Kidney epithelial cell (primary cell): Measurements from ENCODE around the gene FAM89A. TPM values are rescaled to one million over a fixed set of nuclear protein-coding genes. Genes with fewer than 3 reads are reported as not detected.

Experiments
- DNase-seq: peaks from one replicate; pipeline ENCODE4 v3.0.0-alpha.2; 2010; ENCODE audit warnings: low read depth
- H3K27me3 ChIP-seq: 2 replicates; pipeline ENCODE4 v1.6.0; 2011; ENCODE audit warnings: low read length; ENCODE audit not compliant: control insufficient read depth, insufficient read depth
- H3K36me3 ChIP-seq: 2 replicates; pipeline ENCODE4 v1.5.1; 2011; ENCODE audit warnings: low read length; ENCODE audit not compliant: control insufficient read depth, insufficient read depth
- H3K4me3 ChIP-seq: 2 replicates; pipeline ENCODE4 v1.5.1; 2011; ENCODE audit warnings: low read depth, mild to moderate bottlenecking, control low read depth, low read length
- CTCF ChIP-seq: IDR thresholded peaks from 2 replicates; pipeline ENCODE4 v1.5.1; 2011; ENCODE audit warnings: mild to moderate bottlenecking, moderate library complexity, low read length, control low read depth, inconsistent platforms; ENCODE audit not compliant: insufficient read depth, poor library complexity, severe bottlenecking
- total RNA-seq: library from RNA; depleted of rRNA; stranded (reverse); fragments of >200 nt; gene quantifications from 2 replicates; pipeline ENCODE4 v1.2.3, GENCODE V29; 2015

Gene FAM89A
- total RNA-seq = 6.3 and 7.1 TPM in 2 replicates

DNA sequence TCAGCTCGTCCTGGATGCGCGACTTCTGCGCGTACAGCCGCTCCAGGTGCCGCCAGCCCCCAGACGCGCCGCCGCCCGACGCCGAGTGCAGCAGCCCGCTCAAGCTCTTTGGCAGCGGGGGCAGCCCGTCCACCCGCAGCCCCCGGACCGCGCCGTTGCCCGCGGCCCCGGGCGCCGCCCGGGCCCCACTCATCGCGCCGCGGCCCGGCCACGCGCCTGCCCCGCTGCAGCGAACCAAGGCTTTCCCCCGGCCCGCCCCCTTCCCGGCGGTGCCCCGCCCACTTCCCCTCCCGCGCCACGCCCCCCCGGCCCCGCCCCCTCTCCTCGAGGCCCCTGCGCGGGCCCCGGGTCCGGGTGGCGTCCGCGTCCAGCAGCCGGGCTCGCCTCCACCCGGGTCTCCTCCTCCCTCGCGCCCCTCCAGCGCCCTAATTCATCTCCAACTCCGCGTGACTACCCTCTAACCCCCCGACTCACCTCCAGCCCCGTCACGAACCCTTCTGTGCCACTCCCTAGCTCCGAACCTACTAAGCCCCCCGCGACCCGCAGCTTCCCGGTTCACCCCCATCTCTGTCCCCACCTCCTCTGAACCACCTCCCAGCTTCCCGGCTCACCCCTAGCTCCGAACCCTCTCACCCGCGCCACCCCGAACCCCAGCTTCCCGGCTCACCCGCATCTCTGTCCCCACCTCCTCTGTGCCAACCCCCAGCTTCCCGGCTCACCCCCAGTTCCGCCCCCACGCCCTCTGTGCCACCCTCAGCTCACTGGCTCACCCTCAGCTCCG, at the start of gene FAM89A:
FAM89A (minus strand) TSS at position 236 of the 781 bp plus-strand sequence; CDS start at position 193, 43 bp downstream.
- Histone ChIP-seq H3K4me3 (peak within 1 kb of the TSS; percentile 58), H3K27me3 (peaks cover 15% of the 10 kb centered on the region), H3K36me3 (no peaks in the 10 kb centered on the region)
- no peak for DNase-seq
- TF ChIP-seq CTCF = no peak

DNA sequence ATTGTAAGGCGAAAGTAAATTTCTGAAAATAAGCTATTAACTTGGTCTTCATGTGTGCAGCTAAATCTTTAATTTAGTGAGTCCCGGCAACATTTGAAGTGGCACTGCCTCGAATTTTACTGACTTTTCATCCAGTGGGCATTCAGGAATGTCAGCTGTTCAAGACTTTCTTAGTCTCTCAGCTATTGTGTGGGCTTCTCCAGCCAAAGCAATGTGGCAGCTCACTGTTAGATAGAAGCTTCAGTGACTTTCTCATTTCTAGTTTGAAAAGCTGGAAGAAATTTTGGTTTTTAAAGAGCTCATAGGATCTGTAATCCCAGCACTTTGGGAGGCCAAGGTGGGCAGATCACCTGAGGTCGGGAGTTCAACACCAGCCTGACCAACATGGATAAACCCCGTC, 44.3 kb upstream of the FAM89A start:
- TF ChIP-seq CTCF = no peak
- DNase-seq = no peak
- Histone ChIP-seq H3K4me3 (no peak overlapping the region), H3K27me3 (no peaks in the 10 kb centered on the region), H3K36me3 (no peaks in the 10 kb centered on the region)

DNA sequence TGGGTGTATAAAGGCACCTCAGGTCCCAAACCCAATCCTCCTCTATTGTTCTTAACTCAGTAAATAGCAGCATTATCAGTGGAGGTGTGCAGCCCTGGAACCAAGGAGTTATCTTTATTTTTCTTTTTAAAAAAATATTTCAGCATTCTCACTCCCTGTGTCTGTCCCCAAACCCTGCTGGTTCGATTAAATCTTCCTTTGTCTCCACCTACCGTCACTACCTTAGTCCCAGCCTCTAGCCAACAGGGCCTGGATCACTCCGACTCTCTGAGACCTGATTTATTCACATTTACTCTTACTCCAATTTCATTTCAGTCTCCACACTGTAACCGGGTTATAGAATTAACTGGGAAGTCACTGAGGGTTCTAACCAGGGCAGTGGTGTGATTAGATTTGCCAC, 39.1 kb upstream of the FAM89A start:
- no peak for TF ChIP-seq CTCF
- H3K4me3 ChIP-seq = no peak overlapping the region
- H3K27me3 ChIP-seq = peaks cover 2% of the 10 kb centered on the region
- DNase-seq = no peak
- H3K36me3 ChIP-seq = no peaks in the 10 kb centered on the region

- no peak for TF ChIP-seq CTCF
- Histone ChIP-seq H3K27me3 (peaks cover 2% of the 10 kb centered on the region), H3K4me3 (no peak overlapping the region), H3K36me3 (no peaks in the 10 kb centered on the region)
- no peak for DNase-seq
These were observed 38.2 kb upstream of the FAM89A start for GRCh38 chr1:231078250-231078649.

DNA sequence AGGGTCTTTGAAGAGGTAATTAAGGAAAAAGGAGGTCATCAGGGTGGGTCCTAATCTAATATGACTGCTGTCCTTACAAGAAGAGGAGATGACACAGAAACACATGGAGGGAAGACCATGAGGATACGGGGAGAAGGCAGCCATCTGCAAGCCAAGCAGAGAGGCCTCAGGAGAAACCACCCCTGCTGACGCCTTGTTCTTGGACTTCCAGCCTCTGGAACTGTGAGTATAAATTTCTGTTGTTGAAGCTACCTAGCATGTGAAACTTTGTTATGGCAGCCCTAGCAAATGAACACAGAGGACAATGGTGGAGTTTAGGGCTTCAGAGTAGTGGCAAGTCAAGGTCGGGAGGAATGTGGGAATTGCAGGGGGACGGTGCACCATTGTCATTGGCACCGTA, 36.7 kb upstream of the FAM89A start:
- H3K4me3 ChIP-seq = no peak overlapping the region
- no peaks in the 10 kb centered on the region for H3K36me3 ChIP-seq
- DNase-seq = no peak
- no peak for TF ChIP-seq CTCF
- H3K27me3 ChIP-seq = peaks cover 2% of the 10 kb centered on the region

DNA sequence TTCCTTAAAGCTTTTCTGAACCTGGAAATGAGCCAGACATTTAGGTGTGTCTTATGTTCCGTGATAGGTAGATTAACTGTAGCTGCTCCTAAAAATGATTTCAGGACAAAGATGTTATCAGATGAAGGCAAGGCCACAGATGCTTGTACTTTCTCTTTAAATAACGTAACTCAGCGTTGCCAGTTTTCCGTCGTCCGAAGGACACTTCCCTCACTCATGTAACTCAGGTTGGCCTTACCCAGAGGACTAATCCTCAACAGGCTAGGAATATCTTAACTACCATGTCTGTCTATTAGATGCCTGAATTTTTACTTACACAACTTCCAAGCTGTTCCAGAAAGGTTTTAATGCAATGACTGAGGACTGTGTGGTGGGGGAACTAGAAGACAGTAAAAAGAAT, 35.4 kb upstream of the FAM89A start:
- TF ChIP-seq CTCF = no peak
- DNase-seq = no peak
- H3K27me3 ChIP-seq = peaks cover 2% of the 10 kb centered on the region
- H3K36me3 ChIP-seq = no peaks in the 10 kb centered on the region
- no peak overlapping the region for H3K4me3 ChIP-seq
